HG02970 (cell line): ENCODE results near the gene IL17REL.

Source experiments
- ATAC-seq: cut with Tn5 transposase; IDR thresholded peaks from one replicate; pipeline ENCODE4 v1.9.1; 2021; ENCODE audit warnings: mild to moderate bottlenecking, moderate library complexity, moderate number of reproducible peaks; ENCODE audit not compliant: unreplicated experiment, low FRiP score

IL17REL gene

DNA sequence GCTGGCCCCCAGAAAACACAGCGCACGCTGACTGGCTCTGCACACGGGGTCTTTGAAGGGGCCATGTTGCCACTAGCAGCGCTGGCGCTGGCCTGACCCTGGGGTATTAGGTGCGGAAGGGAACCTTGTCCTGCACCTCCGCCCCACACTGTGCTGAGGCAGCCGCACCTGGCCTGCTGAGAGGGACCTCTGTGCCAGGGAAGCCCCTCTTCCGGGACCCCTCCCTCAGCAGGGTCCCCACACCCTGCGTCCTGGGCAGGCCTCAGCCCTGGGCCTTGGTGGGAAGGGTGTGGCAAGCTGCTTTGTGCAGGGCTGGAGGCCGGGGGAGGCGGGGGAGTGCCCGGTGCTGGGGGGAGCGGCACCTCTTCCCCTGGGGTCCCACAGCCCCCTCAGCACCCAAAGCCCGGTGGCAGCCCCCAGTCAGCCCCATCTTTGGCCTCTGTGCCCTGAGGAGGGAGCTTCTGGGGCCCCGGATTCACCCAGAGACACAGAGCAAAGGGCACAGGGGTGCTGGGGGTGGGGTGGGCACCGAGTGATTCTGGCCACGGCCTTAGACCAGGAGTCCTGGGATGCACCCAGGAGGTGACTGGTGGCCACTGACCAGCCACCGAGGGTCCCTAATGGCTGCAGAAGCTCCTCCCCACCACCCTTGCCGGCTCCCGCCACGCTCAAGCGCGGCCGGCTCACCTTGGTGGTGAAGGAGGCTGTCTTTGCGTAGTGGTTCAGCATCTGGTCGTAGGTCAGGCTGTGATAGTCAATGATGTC, 34.1 kb upstream of the IL17REL start:
- ATAC-seq: no peak

- no peak for ATAC-seq
Measured at GRCh38 chr22:50046019-50046415, 33.5 kb upstream of the IL17REL start.

- ATAC-seq: no peak
Measured at GRCh38 chr22:50045211-50046018, 32.9 kb upstream of the IL17REL start.

GRCh38 chr22:50044485-50045118, 32.0 kb upstream of the IL17REL start:
- ATAC-seq: no peak

DNA sequence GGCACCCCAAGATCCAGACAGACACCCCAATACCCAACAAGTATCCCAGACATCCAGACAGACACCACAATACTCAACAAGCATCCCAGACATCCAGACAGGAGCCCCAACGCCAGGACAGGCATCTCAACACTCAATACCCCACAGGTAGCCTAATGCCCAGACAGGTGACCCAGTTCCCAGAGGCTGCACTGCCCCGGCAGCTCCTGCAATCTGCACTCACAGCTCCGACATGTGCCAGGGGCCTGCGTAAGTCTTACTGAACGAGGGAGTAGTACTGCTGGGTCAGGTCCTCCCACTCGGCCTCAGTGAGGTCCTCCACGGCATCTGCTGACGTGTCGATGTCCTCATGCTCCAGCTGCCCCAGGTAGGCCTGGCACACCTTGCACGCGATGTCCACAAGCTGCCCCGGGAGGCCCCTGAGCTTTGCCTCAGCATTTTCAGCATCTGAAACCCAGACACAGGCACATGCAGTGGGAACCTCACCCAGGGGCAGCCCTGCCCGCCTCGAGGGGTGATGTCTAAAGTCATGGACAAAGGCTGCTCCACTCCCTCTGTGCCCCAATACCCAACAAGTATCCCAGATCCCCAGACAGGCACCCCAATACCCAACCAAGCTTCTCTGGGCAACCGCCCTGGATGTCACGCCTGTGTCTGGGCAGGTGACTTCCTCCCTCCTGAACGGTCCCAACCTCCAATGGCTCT, 28.9 kb upstream of the IL17REL start:
- no peak for ATAC-seq

GRCh38 chr22:50040717-50041116, 28.2 kb upstream of the IL17REL start:
- no peak for ATAC-seq

DNA sequence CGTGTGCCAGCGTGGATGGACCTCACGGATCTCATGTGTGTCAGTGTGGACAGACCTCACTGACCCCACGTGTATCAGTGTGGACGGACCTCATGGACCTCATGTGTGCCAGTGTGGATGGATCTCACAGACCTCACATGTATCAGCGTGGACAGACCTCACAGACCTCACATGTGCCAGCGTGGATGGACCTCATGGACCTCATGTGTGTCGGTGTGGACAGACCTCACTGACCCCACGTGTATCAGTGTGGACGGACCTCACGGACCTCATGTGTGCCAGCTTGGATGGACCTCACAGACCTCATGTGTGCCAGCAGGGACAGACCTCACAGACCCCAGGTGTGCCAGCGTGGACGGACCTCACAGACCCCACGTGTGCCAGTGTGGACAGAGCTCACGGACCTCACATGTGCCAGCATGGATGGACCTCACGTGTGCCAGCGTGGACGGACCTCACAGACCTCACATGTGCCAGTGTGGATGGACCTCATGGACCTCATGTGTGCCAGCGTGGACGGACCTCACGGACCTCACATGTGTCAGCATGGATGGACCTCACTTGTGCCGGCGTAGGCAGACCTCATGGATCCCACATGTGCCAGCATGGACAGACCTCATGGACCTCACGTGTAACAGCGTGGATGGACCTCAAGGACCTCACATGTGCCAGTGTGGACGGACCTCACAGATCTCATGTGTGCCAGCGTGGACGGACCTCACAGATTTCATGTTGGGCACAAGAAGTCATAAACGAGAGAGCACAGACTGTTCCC, 27.3 kb upstream of the IL17REL start:
- ATAC-seq: no peak

GRCh38 chr22:50035976-50036724, 23.6 kb upstream of the IL17REL start:
- no peak for ATAC-seq

GRCh38 chr22:50035131-50035881, 22.7 kb upstream of the IL17REL start:
- ATAC-seq: no peak

GRCh38 chr22:50034126-50035081, 21.8 kb upstream of the IL17REL start:
- ATAC-seq: no peak

DNA sequence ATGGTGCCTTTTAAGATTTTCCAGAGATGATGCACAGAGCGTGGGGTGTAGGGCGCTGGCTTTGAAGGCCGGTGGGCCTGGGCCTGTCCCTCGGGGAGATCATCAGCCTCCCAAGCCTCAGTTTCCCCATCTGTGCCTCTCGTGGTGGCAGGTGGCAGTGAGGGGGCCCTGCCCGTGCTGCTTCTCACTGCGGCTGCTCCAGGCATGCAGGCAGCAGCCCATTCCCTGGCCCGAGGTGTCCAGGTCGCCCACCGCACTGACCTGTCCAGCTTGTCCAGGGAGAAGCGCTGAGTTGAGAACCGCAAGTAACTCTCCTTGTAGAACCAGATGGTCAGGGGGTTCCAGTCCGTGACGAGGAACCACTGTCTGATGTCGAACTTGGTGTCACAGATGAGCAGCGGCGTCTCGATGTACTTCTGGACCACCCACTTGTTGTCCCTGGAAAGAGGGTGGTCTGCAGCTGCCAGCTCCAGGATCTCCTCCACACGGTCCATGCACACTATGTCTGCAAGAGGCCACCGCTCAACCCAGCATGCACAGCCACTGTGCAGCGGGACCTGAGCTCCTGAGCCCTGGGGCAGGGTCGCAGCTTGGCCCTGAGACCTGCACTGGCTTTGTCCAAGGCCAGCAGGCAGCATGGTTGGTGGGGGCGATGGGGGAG, 20.5 kb upstream of the IL17REL start:
- ATAC-seq: no peak

DNA sequence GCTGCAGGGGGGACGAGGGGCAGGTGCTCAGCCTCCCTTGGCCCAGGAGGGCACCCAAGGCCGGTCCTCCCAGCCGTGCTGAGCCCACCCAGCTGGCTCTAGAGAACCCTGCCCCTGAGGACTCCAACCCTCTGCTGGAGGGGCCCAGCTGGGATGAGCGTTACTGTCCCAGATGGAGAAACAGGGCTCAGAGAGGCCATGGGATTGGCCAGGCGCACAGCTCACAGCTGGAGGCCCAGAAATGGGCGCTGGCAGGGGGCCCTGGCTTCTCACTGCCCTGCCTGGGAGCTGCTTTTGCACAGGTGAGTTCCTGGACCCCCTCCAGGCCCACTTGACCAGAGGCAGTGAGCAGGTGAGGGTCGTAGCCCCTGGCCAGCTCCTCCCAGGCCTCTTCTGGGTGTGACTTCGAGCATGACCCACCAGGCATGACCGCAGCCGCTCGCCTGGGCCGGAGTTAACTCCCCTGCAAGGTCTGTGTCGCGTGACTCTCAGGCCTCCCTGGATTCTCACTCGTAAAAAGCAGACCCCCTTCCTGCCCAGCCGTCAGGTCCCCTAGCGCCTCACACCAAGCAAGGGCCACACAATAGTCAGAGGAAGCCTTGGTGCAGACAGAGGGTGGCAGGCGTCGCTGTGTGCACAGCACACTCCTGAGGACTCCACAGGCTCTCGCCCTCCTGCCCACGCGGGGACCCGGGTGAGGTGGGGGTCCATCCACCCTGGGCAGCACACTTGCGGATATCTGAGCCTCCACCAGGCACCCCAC, 19.7 kb upstream of the IL17REL start:
- no peak for ATAC-seq

- no peak for ATAC-seq
Measured at GRCh38 chr22:50031189-50032091, 18.9 kb upstream of the IL17REL start.

- no peak for ATAC-seq
Measured at GRCh38 chr22:50030297-50031188, 18.0 kb upstream of the IL17REL start.
